Keratinocyte (primary cell): ENCODE data around the gene CYCS.
"Not testable (repeated sequence)": the region's sequence is repeated elsewhere in the genome, so short reads cannot be mapped to it uniquely, and the experiment has no call there.

Experiments used
- EZH2 ChIP-seq: IDR thresholded peaks from one replicate; pipeline ENCODE4 v1.6.1; 2012; ENCODE audit warnings: inconsistent platforms, mild to moderate bottlenecking, low read length, moderate library complexity
- TF ChIP-seq, protein P1 (sequence below), 3 experiments: IDR thresholded peaks in 1 of 3; conservative IDR thresholded peaks in 1 of 3; optimal IDR thresholded peaks in 1 of 3; 2 replicates in 2 of 3; 3 replicates in 1 of 3; pipeline versions ENCODE3 to v1.5.1; 2011; ENCODE audit warnings: low read length in 3 of 3, mild to moderate bottlenecking in 3 of 3, moderate library complexity in 2 of 3, control low read depth in 1 of 3, inconsistent platforms in 1 of 3; ENCODE audit not compliant: insufficient read depth in 2 of 3; ENCODE audit errors: extremely low read depth in 1 of 3

DNA sequence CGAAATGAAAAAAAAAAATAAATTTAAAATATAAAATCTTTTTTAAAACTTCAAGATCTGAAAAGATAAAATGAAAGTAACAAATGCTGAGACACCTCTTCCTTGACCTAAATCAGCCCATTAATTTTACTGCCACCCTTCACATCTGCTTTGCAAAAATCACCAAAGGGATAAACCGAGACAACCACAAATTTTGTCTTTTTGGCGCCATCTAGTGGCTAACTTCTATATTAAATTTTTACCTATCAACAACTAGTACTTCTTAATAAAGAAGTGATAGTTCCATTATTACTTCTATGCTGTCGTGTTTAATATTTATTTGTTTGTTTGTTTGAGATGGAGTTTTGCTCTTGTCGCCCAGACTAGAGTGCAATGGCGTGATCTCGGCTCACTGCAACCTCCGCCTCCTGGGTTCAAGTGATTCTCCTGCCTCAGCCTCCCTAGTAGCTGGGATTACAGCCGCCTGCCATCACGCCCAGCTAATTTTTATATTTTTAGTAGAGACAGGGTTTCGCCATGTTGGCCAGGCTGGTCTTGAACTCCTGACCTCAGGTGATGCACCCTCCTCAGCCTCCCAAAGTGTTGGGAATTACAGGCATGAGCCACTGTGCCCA, 35.0 kb upstream of the CYCS start:
- TF ChIP-seq, protein P1, sequence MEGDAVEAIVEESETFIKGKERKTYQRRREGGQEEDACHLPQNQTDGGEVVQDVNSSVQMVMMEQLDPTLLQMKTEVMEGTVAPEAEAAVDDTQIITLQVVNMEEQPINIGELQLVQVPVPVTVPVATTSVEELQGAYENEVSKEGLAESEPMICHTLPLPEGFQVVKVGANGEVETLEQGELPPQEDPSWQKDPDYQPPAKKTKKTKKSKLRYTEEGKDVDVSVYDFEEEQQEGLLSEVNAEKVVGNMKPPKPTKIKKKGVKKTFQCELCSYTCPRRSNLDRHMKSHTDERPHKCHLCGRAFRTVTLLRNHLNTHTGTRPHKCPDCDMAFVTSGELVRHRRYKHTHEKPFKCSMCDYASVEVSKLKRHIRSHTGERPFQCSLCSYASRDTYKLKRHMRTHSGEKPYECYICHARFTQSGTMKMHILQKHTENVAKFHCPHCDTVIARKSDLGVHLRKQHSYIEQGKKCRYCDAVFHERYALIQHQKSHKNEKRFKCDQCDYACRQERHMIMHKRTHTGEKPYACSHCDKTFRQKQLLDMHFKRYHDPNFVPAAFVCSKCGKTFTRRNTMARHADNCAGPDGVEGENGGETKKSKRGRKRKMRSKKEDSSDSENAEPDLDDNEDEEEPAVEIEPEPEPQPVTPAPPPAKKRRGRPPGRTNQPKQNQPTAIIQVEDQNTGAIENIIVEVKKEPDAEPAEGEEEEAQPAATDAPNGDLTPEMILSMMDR (optimal IDR thresholded peaks at IDR 0.05 in 1 of 3, IDR thresholded peaks at IDR 0.05 in 1 of 3, conservative IDR thresholded peaks at IDR 0.05 in 1 of 3; ENCODE audit: extremely low read depth in 1 of 3, insufficient read depth in 2 of 3, low read length in 3 of 3) = peak in 2 of 3 experiments; percentile 18 to 35
- not testable (repeated sequence) for TF ChIP-seq EZH2
